ENCODE measurements around the gene WDR46. TPM values are rescaled to one million over a fixed set of nuclear protein-coding genes. Genes with fewer than 3 reads are reported as not detected.

Gene WDR46
- total RNA-seq, 4 donors from 2014 or later: 25.0 to 87.2 (median 55.8) TPM

GRCh38 chr6:33236852-33237251 is 52.2 kb downstream of the WDR46 start:
- H3K36me3 ChIP-seq: no peaks in the 10 kb centered on the region
- H3K27me3 ChIP-seq: peaks cover 58% of the 10 kb centered on the region
- no peaks in the 10 kb centered on the region for H3K9me3 ChIP-seq
- intact Hi-C loops (cut with DNase I; ENCODE audit: low total_unique reads) (no loop called here), in situ Hi-C loops (cut with MboI; ENCODE audit: low pct_ligation_motif_present in 1 of 4, low pct_unique_long_range_greater_than_20kb in 1 of 4, low sequenced_read_pairs in 3 of 4) (loop anchor here in 2 of 4 donors (25.0 kb wide), 2 partner anchors 125 to 225 kb away; partner anchors contain the start of gene HLA-DOA (in 1 of the 2))
- whole genome bisulfite sequencing, 2 donors (ENCODE audit: low coverage in 1 of 2): 83 to 88% methylated on average over 2 to 6 of the region's 6 CpGs
- no peak overlapping the region for H3K27ac ChIP-seq
- no peaks in the 10 kb centered on the region for H3K4me1 ChIP-seq
- TF ChIP-seq EP300 (IDR thresholded peaks at IDR 0.05; ENCODE audit: low read depth): no peak
- no peak for TF ChIP-seq CTCF (IDR thresholded peaks at IDR 0.05)
- TF ChIP-seq POLR2A (IDR thresholded peaks at IDR 0.05): no peak
- no peak for TF ChIP-seq POLR2AphosphoS5 (IDR thresholded peaks at IDR 0.05)
- DNase-seq: no peak
- H3K4me3 ChIP-seq: no peak overlapping the region

GRCh38 chr6:33236328-33236727 is 52.7 kb downstream of the WDR46 start:
- no peak for DNase-seq
- intact Hi-C loops (cut with DNase I; ENCODE audit: low total_unique reads) (no loop called here), in situ Hi-C loops (cut with MboI; ENCODE audit: low pct_ligation_motif_present in 1 of 4, low pct_unique_long_range_greater_than_20kb in 1 of 4, low sequenced_read_pairs in 3 of 4) (loop anchor here in 2 of 4 donors (25.0 kb wide), 2 partner anchors 124 to 224 kb away; partner anchors contain the start of gene HLA-DOA (in 1 of the 2))
- H3K27me3 ChIP-seq: peaks cover 59% of the 10 kb centered on the region
- no peaks in the 10 kb centered on the region for H3K9me3 ChIP-seq
- no peak overlapping the region for H3K4me3 ChIP-seq
- H3K27ac ChIP-seq: no peak overlapping the region
- no peaks in the 10 kb centered on the region for H3K36me3 ChIP-seq
- no peaks in the 10 kb centered on the region for H3K4me1 ChIP-seq
- no peak for TF ChIP-seq CTCF (IDR thresholded peaks at IDR 0.05)
- no peak for TF ChIP-seq POLR2AphosphoS5 (IDR thresholded peaks at IDR 0.05)
- no peak for TF ChIP-seq POLR2A (IDR thresholded peaks at IDR 0.05)
- no peak for TF ChIP-seq EP300 (IDR thresholded peaks at IDR 0.05; ENCODE audit: low read depth)

GRCh38 chr6:33235221-33235634 is 53.8 kb downstream of the WDR46 start:
- no peak for TF ChIP-seq CTCF (IDR thresholded peaks at IDR 0.05)
- TF ChIP-seq EP300 (IDR thresholded peaks at IDR 0.05; ENCODE audit: low read depth): no peak
- TF ChIP-seq POLR2A (IDR thresholded peaks at IDR 0.05): no peak
- TF ChIP-seq POLR2AphosphoS5 (IDR thresholded peaks at IDR 0.05): no peak
- intact Hi-C loops (cut with DNase I; ENCODE audit: low total_unique reads): no loop called here
- in situ Hi-C loops (cut with MboI; ENCODE audit: low pct_ligation_motif_present in 1 of 4, low pct_unique_long_range_greater_than_20kb in 1 of 4, low sequenced_read_pairs in 3 of 4): loop anchor here in 2 of 4 donors (25.0 kb wide), 2 partner anchors 123 to 223 kb away; partner anchors contain the start of gene HLA-DOA (in 1 of the 2)
- H3K9me3 ChIP-seq: no peaks in the 10 kb centered on the region
- no peak overlapping the region for H3K27ac ChIP-seq
- peaks cover 55% of the 10 kb centered on the region for H3K27me3 ChIP-seq
- no peaks in the 10 kb centered on the region for H3K4me1 ChIP-seq
- DNase-seq: no peak
- no peaks in the 10 kb centered on the region for H3K36me3 ChIP-seq
- WGBS, 2 donors (ENCODE audit: low coverage in 1 of 2): 36 to 37% methylated on average over 5 to 6 of the region's 6 CpGs
- no peak overlapping the region for H3K4me3 ChIP-seq

Other genes starting within 250 kb of the WDR46 start
- 10 to 100 TPM in 3 of 4 donors, 1 to 10 TPM in 1; 2.2 to 77.8 (median 28.7) TPM for gene HLA-DPA1, start 215.6 kb downstream of the WDR46 start, total RNA-seq
- 10 to 100 TPM in 3 of 4 donors, 1 to 10 TPM in 1; 10.0 to 68.0 (median 40.4) TPM for gene HLA-DPB1, start 213.2 kb downstream of the WDR46 start, total RNA-seq
- gene COL11A2, start 96.8 kb downstream of the WDR46 start, total RNA-seq: under 1 TPM in 3 of 4 donors, not detected in 1; 0.14 to 0.79 (median 0.75) TPM
- gene RXRB, start 88.6 kb downstream of the WDR46 start, total RNA-seq: 10 to 100 TPM; 26.9 to 31.9 (median 29.4) TPM
- 10 to 100 TPM; 38.2 to 99.9 (median 60.5) TPM for gene SLC39A7, start 88.4 kb downstream of the WDR46 start, total RNA-seq
- gene HSD17B8, start 84.6 kb downstream of the WDR46 start, total RNA-seq: 10 to 100 TPM; 34.3 to 65.7 (median 43.1) TPM
- 10 to 100 TPM; 10.8 to 29.9 (median 19.9) TPM for gene RING1, start 80.7 kb downstream of the WDR46 start, total RNA-seq
- gene VPS52, start 17.4 kb downstream of the WDR46 start, total RNA-seq: 10 to 100 TPM; 52.4 to 93.3 (median 63.4) TPM
- 1,000 to 10,000 TPM in 2 of 4 donors, 100 to 1,000 TPM in 2; 773 to 2,238 (median 1,359) TPM for gene RPS18, start 17.2 kb downstream of the WDR46 start, total RNA-seq
- 10 to 100 TPM; 39.4 to 49.0 (median 41.8) TPM for gene B3GALT4, start 12.1 kb downstream of the WDR46 start, total RNA-seq
- gene PFDN6, start 362 bp upstream of the WDR46 start, total RNA-seq: 10 to 100 TPM in 3 of 4 donors, not detected in 1; 23.6 to 39.8 (median 28.1) TPM
- 10 to 100 TPM; 21.3 to 70.3 (median 25.8) TPM for gene RGL2, start 9.7 kb upstream of the WDR46 start, total RNA-seq
- 100 to 1,000 TPM; 175 to 423 (median 217) TPM for gene TAPBP, start 24.8 kb upstream of the WDR46 start, total RNA-seq
- gene ZBTB22, start 28.5 kb upstream of the WDR46 start, total RNA-seq: 10 to 100 TPM; 10.1 to 31.8 (median 17.2) TPM
- 100 to 1,000 TPM in 1 of 4 donors, 10 to 100 TPM in 3; 40.7 to 302 (median 52.6) TPM for gene DAXX, start 33.7 kb upstream of the WDR46 start, total RNA-seq
- 10 to 100 TPM in 1 of 4 donors, 1 to 10 TPM in 3; 2.6 to 51.5 (median 5.8) TPM for gene KIFC1, start 102.6 kb upstream of the WDR46 start, total RNA-seq
- gene PHF1, start 121.8 kb upstream of the WDR46 start, total RNA-seq: 100 to 1,000 TPM in 1 of 4 donors, 10 to 100 TPM in 3; 47.8 to 110 (median 48.4) TPM
- gene CUTA, start 128.9 kb upstream of the WDR46 start, total RNA-seq: 100 to 1,000 TPM in 2 of 4 donors, 10 to 100 TPM in 2; 18.9 to 134 (median 91.3) TPM
- gene SYNGAP1, start 130.8 kb upstream of the WDR46 start, total RNA-seq: 10 to 100 TPM in 2 of 4 donors, 1 to 10 TPM in 2; 4.9 to 37.2 (median 11.1) TPM
- 1 to 10 TPM in 2 of 4 donors, not detected in 2; 2.2 to 3.2 TPM for gene ZBTB9, start 165.3 kb upstream of the WDR46 start, total RNA-seq